H1 (cell line): Measurements from ENCODE around the gene ABCC9. TPM values are rescaled to one million over a fixed set of nuclear protein-coding genes. Genes with fewer than 3 reads are reported as not detected.

Experiments used
- CTCF ChIA-PET: fragments of 300-600 bp; sonication (Branson Sonifier 250); formaldehyde crosslinking; loops from one replicate; lab custom pipeline; 2021; ENCODE audit not compliant: partially characterized antibody; lab: Charles Lee
- POLR2A ChIA-PET: fragments of 300-600 bp; sonication (Branson Sonifier 250); formaldehyde crosslinking; loops from one replicate; lab custom pipeline; 2021; ENCODE audit warnings: inconsistent platforms; ENCODE audit not compliant: partially characterized antibody; lab: Charles Lee
- DNase-seq, 2 experiments: peaks; one replicate each; pipeline versions ENCODE4 v3.0.0 to v3.0.0-alpha.2; 2010 to 2022; ENCODE audit warnings: low spot score in 2 of 2, low read depth in 1 of 2, mixed read lengths in 1 of 2
- FAIRE-seq: peaks from 2 replicates; lab custom pipeline; 2011; peaks lifted over from hg19 to GRCh38; lab: Jason Lieb, UNC
- H2AFZ ChIP-seq: 2 replicates; pipeline ENCODE4 v1.8.1; 2012; ENCODE audit warnings: low read length, inconsistent platforms
- H2AK5ac ChIP-seq: 2 replicates; pipeline ENCODE4 v1.6.1; 2013; ENCODE audit warnings: low read depth, low read length
- H2BK120ac ChIP-seq: replicated peaks from 2 replicates; pipeline ENCODE3; 2013; ENCODE audit warnings: low read depth, low read length, inconsistent platforms
- H2BK12ac ChIP-seq: 2 replicates; pipeline ENCODE4 v1.6.1; 2013; ENCODE audit warnings: low read depth, low read length
- H2BK15ac ChIP-seq: 2 replicates; pipeline ENCODE4 v1.6.1; 2013; ENCODE audit warnings: low read length
- H2BK20ac ChIP-seq: 2 replicates; pipeline ENCODE4 v1.6.1; 2013; ENCODE audit warnings: low read length
- H2BK5ac ChIP-seq: 2 replicates; pipeline ENCODE4 v1.6.1; 2013; ENCODE audit warnings: low read depth, low read length
- H3K14ac ChIP-seq: 2 replicates; pipeline ENCODE4 v1.6.1; 2013; ENCODE audit warnings: inconsistent platforms; ENCODE audit not compliant: insufficient read length
- H3K18ac ChIP-seq: 2 replicates; pipeline ENCODE4 v1.6.1; 2013; ENCODE audit warnings: low read length; ENCODE audit errors: extremely low read depth
- H3K23ac ChIP-seq: 2 replicates; pipeline ENCODE4 v1.6.1; 2013; ENCODE audit warnings: inconsistent platforms; ENCODE audit not compliant: insufficient read length
- H3K23me2 ChIP-seq: 2 replicates; pipeline ENCODE4 v1.6.1; 2013; ENCODE audit warnings: low read depth, low read length
- H3K27ac ChIP-seq: 2 replicates; pipeline ENCODE4 v1.6.1; 2011; ENCODE audit warnings: low read depth, low read length, inconsistent platforms
- H3K27me3 ChIP-seq, 4 experiments: replicated peaks in 1 of 4; 1 replicate in 1 of 4; 2 replicates in 3 of 4; pipeline versions ENCODE4 v1.6.1 to v1.8.1; 2011 to 2013; ENCODE audit warnings: low read length in 3 of 4, mild to moderate bottlenecking in 3 of 4, inconsistent platforms in 2 of 4, mixed read lengths in 2 of 4, moderate library complexity in 1 of 4; ENCODE audit not compliant: control insufficient read depth in 3 of 4, insufficient read depth in 3 of 4; ENCODE audit errors: extremely low read depth in 1 of 4
- H3K36me3 ChIP-seq, 4 experiments: 2 replicates each; pipeline versions ENCODE4 v1.6.1 to v1.8.1; 2011 to 2013; ENCODE audit warnings: mild to moderate bottlenecking in 4 of 4, low read length in 3 of 4, moderate library complexity in 2 of 4, control low read depth in 1 of 4, inconsistent platforms in 1 of 4; ENCODE audit not compliant: insufficient read depth in 4 of 4, control insufficient read depth in 2 of 4
- H3K4ac ChIP-seq: replicated peaks from 2 replicates; pipeline ENCODE3; 2013; ENCODE audit warnings: low read length, low read depth, mixed read lengths, inconsistent platforms; ENCODE audit not compliant: insufficient read length
- H3K4me1 ChIP-seq, 4 experiments: replicated peaks in 1 of 4; 1 replicate in 1 of 4; 2 replicates in 3 of 4; pipeline versions ENCODE4 v1.6.1 to v1.8.1; 2011 to 2013; ENCODE audit warnings: low read length in 3 of 4, inconsistent platforms in 2 of 4, mixed read lengths in 1 of 4; ENCODE audit not compliant: insufficient read depth in 4 of 4, control insufficient read depth in 3 of 4
- H3K4me2 ChIP-seq, 2 experiments: 2 replicates each; pipeline versions ENCODE4 v1.6.1 to v1.8.1; 2011 to 2013; ENCODE audit warnings: low read depth in 2 of 2, low read length in 2 of 2, control low read depth in 1 of 2, inconsistent platforms in 1 of 2, mild to moderate bottlenecking in 1 of 2; ENCODE audit not compliant: insufficient read depth in 1 of 2
- H3K4me3 ChIP-seq, 4 experiments: fragments of 200-600, 300-600 bp in 1 of 4; sonication (generic), shearing (Covaris generic), sonication (Bioruptor Twin) in 1 of 4; 2 replicates each; pipeline versions ENCODE4 v1.5.1 to v1.8.1; 2011 to 2016; ENCODE audit warnings: low read length in 4 of 4, low read depth in 3 of 4, control low read depth in 2 of 4, inconsistent platforms in 2 of 4, mild to moderate bottlenecking in 2 of 4, mixed read lengths in 1 of 4, moderate library complexity in 1 of 4; ENCODE audit not compliant: insufficient read depth in 2 of 4; ENCODE audit errors: extremely low read depth in 1 of 4
- H3K56ac ChIP-seq: replicated peaks from 2 replicates; pipeline ENCODE3; 2013; ENCODE audit warnings: low read depth, mild to moderate bottlenecking, mixed read lengths, low read length, inconsistent platforms; ENCODE audit not compliant: insufficient read length
- H3K79me1 ChIP-seq: 2 replicates; pipeline ENCODE4 v1.6.1; 2013; ENCODE audit warnings: low read depth, low read length, control low read depth
- H3K79me2 ChIP-seq, 2 experiments: 2 replicates each; pipeline versions ENCODE4 v1.6.1 to v1.8.1; 2012 to 2013; ENCODE audit warnings: low read length in 2 of 2, mild to moderate bottlenecking in 2 of 2, inconsistent platforms in 1 of 2; ENCODE audit not compliant: insufficient read depth in 2 of 2, control insufficient read depth in 1 of 2
- H3K9ac ChIP-seq, 4 experiments: replicated peaks in 1 of 4; 1 replicate in 1 of 4; 2 replicates in 3 of 4; pipeline versions ENCODE4 v1.6.1 to v1.8.1; 2011 to 2013; ENCODE audit warnings: low read depth in 3 of 4, low read length in 3 of 4, control low read depth in 2 of 4, mild to moderate bottlenecking in 2 of 4, moderate library complexity in 2 of 4, inconsistent platforms in 1 of 4; ENCODE audit errors: extremely low read depth in 1 of 4
- H3K9me3 ChIP-seq, 2 experiments: 2 replicates each; pipeline versions ENCODE4 v1.6.1 to v1.8.1; 2012 to 2013; ENCODE audit warnings: mild to moderate bottlenecking in 2 of 2, moderate library complexity in 2 of 2, control low read depth in 1 of 2, inconsistent platforms in 1 of 2, low read depth in 1 of 2, low read length in 1 of 2, mixed read lengths in 1 of 2; ENCODE audit not compliant: insufficient read depth in 2 of 2
- H4K20me1 ChIP-seq, 2 experiments: replicated peaks in 1 of 2; 2 replicates each; pipeline versions ENCODE3 to v1.8.1; 2011 to 2013; ENCODE audit warnings: inconsistent platforms in 2 of 2, low read length in 2 of 2, mild to moderate bottlenecking in 1 of 2; ENCODE audit not compliant: insufficient read depth in 2 of 2, control insufficient read depth in 1 of 2
- H4K5ac ChIP-seq: 2 replicates; pipeline ENCODE4 v1.6.1; 2013; ENCODE audit warnings: low read length, low read depth, mixed read lengths, inconsistent platforms; ENCODE audit not compliant: insufficient read length
- H4K8ac ChIP-seq: 2 replicates; pipeline ENCODE4 v1.8.0; 2013; ENCODE audit warnings: mild to moderate bottlenecking, moderate library complexity, low read length, inconsistent platforms; ENCODE audit not compliant: insufficient read depth; ENCODE audit errors: extremely low read depth
- H4K91ac ChIP-seq: replicated peaks from 2 replicates; pipeline ENCODE3; 2013; ENCODE audit warnings: low read length, mixed read lengths, inconsistent platforms; ENCODE audit not compliant: insufficient read length
- BACH1 ChIP-seq: IDR thresholded peaks from 2 replicates; pipeline ENCODE4 v1.6.1; 2012; ENCODE audit warnings: low read length, improper control_type of control experiment
- CEBPB ChIP-seq: IDR thresholded peaks from 2 replicates; pipeline ENCODE4 v1.6.1; 2012; ENCODE audit warnings: low read depth, low read length
- CREB1 ChIP-seq: IDR thresholded peaks from 2 replicates; pipeline ENCODE4 v1.6.1; 2012; ENCODE audit warnings: inconsistent platforms
- EGR1 ChIP-seq: IDR thresholded peaks from 2 replicates; pipeline ENCODE4 v1.6.1; 2011; ENCODE audit warnings: low read depth, low read length, borderline replicate concordance
- GTF2F1 ChIP-seq: IDR thresholded peaks from 2 replicates; pipeline ENCODE4 v1.6.1; 2012; ENCODE audit warnings: low read depth, low read length, improper control_type of control experiment, borderline replicate concordance
- PHF8 ChIP-seq: fragments of 200-600 bp; sonication (generic); conservative IDR thresholded peaks from 2 replicates; pipeline ENCODE4 v1.7.1; 2012; ENCODE audit warnings: low read depth, mild to moderate bottlenecking, inconsistent platforms, low read length, moderate library complexity
- POU5F1 ChIP-seq: IDR thresholded peaks from 2 replicates; pipeline ENCODE4 v1.6.1; 2011; ENCODE audit warnings: low read depth, mild to moderate bottlenecking, low read length, moderate library complexity
- SIN3A ChIP-seq, 2 experiments: IDR thresholded peaks in 1 of 2; conservative IDR thresholded peaks in 1 of 2; 2 replicates each; pipeline ENCODE4 v1.6.1; 2011 to 2012; ENCODE audit warnings: low read length in 2 of 2, improper control_type of control experiment in 1 of 2, low read depth in 1 of 2, mild to moderate bottlenecking in 1 of 2
- SP2 ChIP-seq: IDR thresholded peaks from 2 replicates; pipeline ENCODE4 v1.6.1; 2012; ENCODE audit warnings: mild to moderate bottlenecking, low read length, inconsistent platforms
- SUZ12 ChIP-seq: fragments of 200-600 bp; sonication (generic); IDR thresholded peaks from 2 replicates; pipeline ENCODE4 v1.6.1; 2012; ENCODE audit warnings: mild to moderate bottlenecking, inconsistent platforms, low read length, moderate library complexity, mixed read lengths
- TAF7 ChIP-seq: optimal IDR thresholded peaks from 2 replicates; pipeline ENCODE3; 2011; ENCODE audit warnings: low read depth, mild to moderate bottlenecking, inconsistent platforms, low read length, moderate library complexity, borderline replicate concordance
- TCF12 ChIP-seq: IDR thresholded peaks from 2 replicates; pipeline ENCODE4 v1.6.1; 2011; ENCODE audit warnings: low read depth, mild to moderate bottlenecking, low read length
- TEAD4 ChIP-seq: IDR thresholded peaks from 2 replicates; pipeline ENCODE4 v1.6.1; 2012; ENCODE audit warnings: low read depth, low read length, inconsistent platforms, mixed read lengths
- WGBS, 2 experiments: shearing (Covaris generic) in 1 of 2; methylation state at CpG; one replicate each; pipeline versions ENCODE4 v1.1.6 to v1.1.7; 2013 to 2015; ENCODE audit warnings: low lambda C conversion rate in 2 of 2, mixed read lengths in 2 of 2, inconsistent platforms in 1 of 2, low coverage in 1 of 2, missing lambda C conversion rate in 1 of 2; ENCODE audit not compliant: insufficient replicate concordance in 2 of 2, insufficient coverage in 1 of 2, insufficient read length in 1 of 2; ENCODE audit errors: extremely low coverage in 1 of 2, missing lambda C conversion rate in 1 of 2; 5-methylcytosine and 5-hydroxymethylcytosine counted together
- polyA plus RNA-seq, 7 experiments: library from polyadenylated mRNA; depleted of rRNA in 3 of 7; stranded (reverse) in 5 of 7; unstranded in 2 of 7; fragments of >200 nt in 5 of 7; fragments of 200-250 nt in 2 of 7; gene quantifications; 1 replicate in 5 of 7; 2 replicates in 1 of 7; 4 replicates in 1 of 7; pipeline versions ENCODE4 v1.2.1 to v1.2.3, GENCODE V29; 2011 to 2013; ENCODE audit warnings: missing spikeins in 2 of 7, mixed read lengths in 2 of 7
- total RNA-seq: library from RNA; stranded (reverse); fragmentation: NEBNext Ultra II Directional; extraction: Animal tissue kit (Norgen Biotek cat#: 25700); gene quantifications from 2 replicates; pipeline ENCODE4 v1.2.1, GENCODE V29; 2021

The ABCC9 gene
- total and polyA plus RNA-seq, 2 of the 8 experiments (the other 6 are each of a cell fraction or from before 2014, with no cell fraction given): under 0.01 TPM; not detected in 1

- Histone ChIP-seq H2AFZ (no peak overlapping the region), H3K4ac (no peak overlapping the region), H4K5ac (no peak overlapping the region), H3K14ac (no peak overlapping the region), H2BK5ac (no peak overlapping the region), H3K27ac (no peak overlapping the region), H2AK5ac (no peak overlapping the region), H3K9me3 (no peaks in the 10 kb centered on the region), H3K79me2 (no peaks in the 10 kb centered on the region), H2BK20ac (no peak overlapping the region), H3K23me2 (no peaks in the 10 kb centered on the region), H3K56ac (no peak overlapping the region), H4K20me1 (no peaks in the 10 kb centered on the region), H3K4me1 (peaks cover 0 to 5% (median 0%) of the 10 kb centered on the region in 4 experiments; a peak in 2 of 7 replicates), H3K79me1 (no peaks in the 10 kb centered on the region), H4K8ac (no peak overlapping the region), H2BK120ac (no peak overlapping the region), H3K23ac (no peak overlapping the region), H2BK15ac (no peak overlapping the region), H3K36me3 (no peaks in the 10 kb centered on the region), H2BK12ac (no peak overlapping the region), H3K4me2 (no peak overlapping the region), H3K27me3 (no peaks in the 10 kb centered on the region), H3K18ac (no peak overlapping the region), H4K91ac (no peak overlapping the region), H3K4me3 (no peak overlapping the region), H3K9ac (no peak overlapping the region)
- POLR2A ChIA-PET: no interaction called here
- CTCF ChIA-PET: interaction anchor here (0.7 to 1.0 kb wide), 2 partner anchors 83 to 210 kb away, joined by 3 to 4 read pairs; no protein-coding TSS in a partner anchor
- TF ChIP-seq TAF7: no peak
- no peak for TF ChIP-seq POU5F1
- TF ChIP-seq CREB1: no peak
- TF ChIP-seq BACH1: no peak
- no peak for TF ChIP-seq GTF2F1
- TF ChIP-seq SIN3A (conservative IDR thresholded peaks at IDR 0.05 in 1 of 2, IDR thresholded peaks at IDR 0.05 in 1 of 2; ENCODE audit: low read depth in 1 of 2, low read length in 2 of 2): no peak
- TF ChIP-seq SUZ12: no peak
- no peak for TF ChIP-seq SP2
- TF ChIP-seq PHF8: no peak
- TF ChIP-seq TCF12: no peak
- TF ChIP-seq TEAD4: no peak
- no peak for TF ChIP-seq CEBPB
- TF ChIP-seq EGR1: no peak
- WGBS, 2 experiments: 91% methylated on average over 5 of the region's 5 CpGs; no CpG with 5 or more reads in 1 of the 2 experiments
- no peak for DNase-seq
- FAIRE-seq: no peak
Observed at GRCh38 chr12:21906919-21907493, 34.2 kb downstream of the ABCC9 start.
